ENCODE results near the gene GLI1. TPM values are rescaled to one million over a fixed set of nuclear protein-coding genes. Genes with fewer than 3 reads are reported as not detected.
A peak's percentile ranks its signal among the peaks of the same experiment; 100 is the strongest.

Gene GLI1
- total and polyA plus RNA-seq, 2 donors: 0.71 to 0.85 TPM

GRCh38 chr12:57450057-57450456 lies 9.5 kb upstream of the GLI1 start:
- 97% methylated on average over 3 of the region's 3 CpGs for WGBS
- H3K27ac ChIP-seq (ENCODE audit: low read depth in 1 of 2, low read length in 1 of 2): no peak overlapping the region
- H3K4me1 ChIP-seq (ENCODE audit: control insufficient read depth in 2 of 2, insufficient read depth in 2 of 2, low read length in 2 of 2): peaks cover 0 to 8% of the 10 kb centered on the region in 2 donors
- H3K36me3 ChIP-seq (ENCODE audit: control insufficient read depth in 2 of 2, insufficient read depth in 2 of 2, low read length in 1 of 2): no peaks in the 10 kb centered on the region
- H3K27me3 ChIP-seq (ENCODE audit: control insufficient read depth in 2 of 2, insufficient read depth in 1 of 2, low read length in 1 of 2): peaks cover 0 to 1% of the 10 kb centered on the region in 2 donors
- peaks cover 0 to 5% of the 10 kb centered on the region in 2 donors for H3K9me3 ChIP-seq (ENCODE audit: control insufficient read depth in 2 of 2, insufficient read depth in 1 of 2, low read length in 1 of 2)
- H3K4me3 ChIP-seq (ENCODE audit: low read length in 2 of 2): no peak overlapping the region
- DNase-seq (ENCODE audit: low read depth in 6 of 9, low spot score in 9 of 9): no peak

DNA sequence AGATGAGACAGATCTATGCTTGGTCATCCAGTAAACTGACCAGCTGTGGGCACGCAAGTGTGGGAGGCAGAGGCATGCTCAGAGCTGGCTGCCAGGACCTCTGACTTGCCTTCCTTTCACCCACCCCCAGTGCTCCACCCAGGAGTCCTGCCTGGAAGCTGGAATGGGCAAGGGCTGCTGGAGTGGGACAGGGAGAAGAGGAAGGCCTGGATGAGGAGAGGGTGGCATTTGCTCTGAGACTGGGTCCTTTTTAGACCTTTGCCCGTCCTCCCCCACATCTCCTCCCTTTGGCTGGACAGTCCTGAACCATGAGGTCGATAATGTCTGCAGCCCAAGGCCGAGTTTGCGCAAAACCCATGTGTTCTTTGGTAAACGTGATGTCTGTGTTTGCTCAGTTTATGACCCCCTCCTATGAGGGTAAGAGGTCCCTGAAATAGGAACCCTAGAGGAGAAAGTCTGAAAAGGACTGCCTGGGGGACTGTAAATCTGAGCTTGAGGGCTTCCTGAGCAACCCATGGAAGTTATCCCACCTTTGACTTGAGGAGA lies 8.3 kb upstream of the GLI1 start:
- no peaks in the 10 kb centered on the region for H3K36me3 ChIP-seq (ENCODE audit: control insufficient read depth in 2 of 2, insufficient read depth in 2 of 2, low read length in 1 of 2)
- H3K4me1 ChIP-seq (ENCODE audit: control insufficient read depth in 2 of 2, insufficient read depth in 2 of 2, low read length in 2 of 2): peaks cover 0 to 13% of the 10 kb centered on the region in 2 donors
- no peak overlapping the region for H3K4me3 ChIP-seq (ENCODE audit: low read length in 2 of 2)
- WGBS: 95% methylated on average over 6 of the region's 6 CpGs
- no peak for DNase-seq (ENCODE audit: low read depth in 6 of 9, low spot score in 9 of 9)
- peaks cover 0 to 12% of the 10 kb centered on the region in 2 donors for H3K27me3 ChIP-seq (ENCODE audit: control insufficient read depth in 2 of 2, insufficient read depth in 1 of 2, low read length in 1 of 2)
- no peak overlapping the region for H3K27ac ChIP-seq (ENCODE audit: low read depth in 1 of 2, low read length in 1 of 2)
- H3K9me3 ChIP-seq (ENCODE audit: control insufficient read depth in 2 of 2, insufficient read depth in 1 of 2, low read length in 1 of 2): peaks cover 0 to 5% of the 10 kb centered on the region in 2 donors

- WGBS: 54% methylated on average over 9 of the region's 9 CpGs
- Histone ChIP-seq H3K27me3 (ENCODE audit: control insufficient read depth in 2 of 2, insufficient read depth in 1 of 2, low read length in 1 of 2) (peaks cover 0 to 12% of the 10 kb centered on the region in 2 donors), H3K4me1 (ENCODE audit: control insufficient read depth in 2 of 2, insufficient read depth in 2 of 2, low read length in 2 of 2) (peaks cover 0 to 13% of the 10 kb centered on the region in 2 donors), H3K36me3 (ENCODE audit: control insufficient read depth in 2 of 2, insufficient read depth in 2 of 2, low read length in 1 of 2) (no peaks in the 10 kb centered on the region), H3K9me3 (ENCODE audit: control insufficient read depth in 2 of 2, insufficient read depth in 1 of 2, low read length in 1 of 2) (peaks cover 0 to 5% of the 10 kb centered on the region in 2 donors), H3K27ac (ENCODE audit: low read depth in 1 of 2, low read length in 1 of 2) (no peak overlapping the region), H3K4me3 (ENCODE audit: low read length in 2 of 2) (no peak overlapping the region)
- DNase-seq (ENCODE audit: low read depth in 6 of 9, low spot score in 9 of 9): peak in 1 of 9 donors; percentile 40
These were observed 7.2 kb upstream of the GLI1 start for GRCh38 chr12:57452181-57452936.

DNA sequence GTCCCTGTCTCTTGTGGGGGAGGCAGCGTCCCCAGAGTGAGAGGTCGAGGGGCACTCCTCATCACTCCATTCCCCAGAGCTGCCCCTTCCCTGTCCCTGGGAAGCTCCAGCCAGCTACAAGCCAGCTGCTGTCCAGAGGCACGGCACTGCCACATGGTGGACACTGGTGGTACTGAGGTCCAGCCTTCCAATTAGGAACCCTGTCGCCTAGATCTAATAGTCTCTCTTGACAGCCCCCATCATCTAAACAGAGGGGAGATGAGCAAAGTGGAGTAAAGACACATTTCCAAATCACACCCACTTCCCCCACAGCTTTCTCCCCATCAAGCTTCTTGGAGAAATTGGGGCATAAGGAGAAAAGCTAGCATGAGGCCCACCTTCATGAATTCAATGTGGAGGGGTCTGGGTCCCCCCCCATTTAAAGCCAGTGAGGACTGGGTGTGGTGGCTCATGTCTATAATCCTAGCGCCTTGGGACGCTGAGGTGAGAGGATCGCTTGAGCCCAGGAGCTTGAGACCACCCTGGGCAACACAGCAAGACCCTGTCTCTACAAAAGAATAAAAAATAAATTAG lies 6.6 kb upstream of the GLI1 start:
- Histone ChIP-seq H3K27ac (ENCODE audit: low read depth in 1 of 2, low read length in 1 of 2) (no peak overlapping the region), H3K36me3 (ENCODE audit: control insufficient read depth in 2 of 2, insufficient read depth in 2 of 2, low read length in 1 of 2) (no peaks in the 10 kb centered on the region), H3K27me3 (ENCODE audit: control insufficient read depth in 2 of 2, insufficient read depth in 1 of 2, low read length in 1 of 2) (peaks cover 0 to 12% of the 10 kb centered on the region in 2 donors), H3K4me3 (ENCODE audit: low read length in 2 of 2) (no peak overlapping the region), H3K9me3 (ENCODE audit: control insufficient read depth in 2 of 2, insufficient read depth in 1 of 2, low read length in 1 of 2) (peaks cover 0 to 5% of the 10 kb centered on the region in 2 donors), H3K4me1 (ENCODE audit: control insufficient read depth in 2 of 2, insufficient read depth in 2 of 2, low read length in 2 of 2) (peaks cover 0 to 13% of the 10 kb centered on the region in 2 donors)
- WGBS: 39% methylated on average over 7 of the region's 7 CpGs
- DNase-seq (ENCODE audit: low read depth in 6 of 9, low spot score in 9 of 9): peak in 1 of 9 donors; percentile 39

DNA sequence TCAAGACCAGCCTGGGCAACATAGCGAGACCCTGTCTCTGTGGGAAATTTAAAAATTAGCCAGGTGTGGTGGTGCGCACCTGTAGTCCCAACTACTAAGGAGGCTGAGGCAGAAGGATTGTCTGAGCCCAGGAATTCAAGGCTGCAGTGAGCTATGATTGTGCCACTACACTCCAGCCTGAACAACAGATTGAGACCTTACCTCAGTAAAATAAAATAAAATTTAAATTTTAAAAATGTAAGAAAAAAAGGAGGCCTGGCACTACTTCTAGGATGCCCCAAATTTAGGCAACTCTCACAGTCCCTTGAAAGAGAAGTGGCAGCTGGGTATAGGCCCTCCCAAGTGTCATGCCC lies 5.4 kb upstream of the GLI1 start:
- H3K36me3 ChIP-seq (ENCODE audit: control insufficient read depth in 2 of 2, insufficient read depth in 2 of 2, low read length in 1 of 2): no peaks in the 10 kb centered on the region
- H3K4me3 ChIP-seq (ENCODE audit: low read length in 2 of 2): no peak overlapping the region
- over 99% methylated on average over 2 of the region's 2 CpGs for whole genome bisulfite sequencing
- H3K27ac ChIP-seq (ENCODE audit: low read depth in 1 of 2, low read length in 1 of 2): no peak overlapping the region
- no peak for DNase-seq (ENCODE audit: low read depth in 6 of 9, low spot score in 9 of 9)
- H3K27me3 ChIP-seq (ENCODE audit: control insufficient read depth in 2 of 2, insufficient read depth in 1 of 2, low read length in 1 of 2): peaks cover 0 to 12% of the 10 kb centered on the region in 2 donors
- H3K4me1 ChIP-seq (ENCODE audit: control insufficient read depth in 2 of 2, insufficient read depth in 2 of 2, low read length in 2 of 2): peaks cover 0 to 21% of the 10 kb centered on the region in 2 donors
- H3K9me3 ChIP-seq (ENCODE audit: control insufficient read depth in 2 of 2, insufficient read depth in 1 of 2, low read length in 1 of 2): peaks cover 0 to 5% of the 10 kb centered on the region in 2 donors

DNA sequence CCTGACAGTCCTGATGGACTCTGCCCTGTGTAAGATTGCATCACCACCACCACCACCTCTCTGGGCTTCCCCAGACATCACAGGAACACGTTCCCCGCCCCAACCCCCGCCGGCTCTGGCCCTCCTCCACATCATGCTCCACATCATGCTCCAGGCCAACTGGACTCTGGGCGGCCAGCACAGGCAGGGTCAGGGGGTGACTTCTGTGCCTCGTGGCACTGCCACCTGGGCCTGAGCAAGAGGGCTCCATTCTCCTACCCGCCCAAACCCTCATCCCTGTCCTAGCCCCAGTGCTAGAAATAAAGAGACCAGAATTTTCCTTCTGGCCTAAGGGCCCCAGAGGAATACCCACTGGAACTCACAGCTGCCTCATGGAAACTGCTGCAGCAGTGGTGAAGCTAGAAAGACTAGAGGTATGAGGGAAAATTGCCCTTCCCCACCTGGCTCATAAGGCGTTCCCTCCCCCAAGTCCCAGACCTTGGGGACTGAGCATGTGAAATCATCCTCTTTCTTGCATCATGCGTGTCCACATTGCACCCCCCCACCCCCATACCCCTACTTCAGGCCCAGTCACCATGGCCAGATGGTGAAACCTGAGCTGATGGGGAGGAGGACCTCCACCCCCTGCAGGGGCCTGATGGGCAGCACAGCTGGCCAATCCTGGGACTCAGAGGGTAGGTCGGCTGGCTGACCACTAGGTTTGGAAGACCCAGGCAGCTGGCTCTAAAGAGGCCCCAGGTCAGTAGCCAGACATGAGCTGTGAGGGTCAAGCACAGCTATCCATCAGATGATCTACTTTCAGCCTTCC lies 4.8 kb upstream of the GLI1 start, which contains the start of gene INHBE:
INHBE (plus strand) TSS at position 742 of the 808 bp plus-strand sequence. CDS start 230 bp downstream, outside the sequence.
- no peak within 1 kb of the TSS for H3K27ac ChIP-seq (ENCODE audit: low read depth in 1 of 2, low read length in 1 of 2)
- H3K36me3 ChIP-seq (ENCODE audit: control insufficient read depth in 2 of 2, insufficient read depth in 2 of 2, low read length in 1 of 2): no peaks in the 10 kb centered on the region
- H3K9me3 ChIP-seq (ENCODE audit: control insufficient read depth in 2 of 2, insufficient read depth in 1 of 2, low read length in 1 of 2): peaks cover 0 to under 1% of the 10 kb centered on the region in 2 donors
- no peak within 1 kb of the TSS for H3K4me3 ChIP-seq (ENCODE audit: low read length in 2 of 2)
- no peak for DNase-seq (ENCODE audit: low read depth in 6 of 9, low spot score in 9 of 9)
- H3K4me1 ChIP-seq (ENCODE audit: control insufficient read depth in 2 of 2, insufficient read depth in 2 of 2, low read length in 2 of 2): peaks cover 0 to 25% of the 10 kb centered on the region in 2 donors
- WGBS: 92% methylated on average over 10 of the region's 10 CpGs
- peaks cover 0 to 13% of the 10 kb centered on the region in 2 donors for H3K27me3 ChIP-seq (ENCODE audit: control insufficient read depth in 2 of 2, insufficient read depth in 1 of 2, low read length in 1 of 2)

- no peak for DNase-seq (ENCODE audit: low read depth in 6 of 9, low spot score in 9 of 9)
- 76% methylated on average over 10 of the region's 10 CpGs for WGBS
- Histone ChIP-seq H3K27ac (ENCODE audit: low read depth in 1 of 2, low read length in 1 of 2) (no peak overlapping the region), H3K27me3 (ENCODE audit: control insufficient read depth in 2 of 2, insufficient read depth in 1 of 2, low read length in 1 of 2) (peaks cover 6 to 20% of the 10 kb centered on the region in 2 donors), H3K36me3 (ENCODE audit: control insufficient read depth in 2 of 2, insufficient read depth in 2 of 2, low read length in 1 of 2) (no peaks in the 10 kb centered on the region), H3K4me1 (ENCODE audit: control insufficient read depth in 2 of 2, insufficient read depth in 2 of 2, low read length in 2 of 2) (peaks cover 4 to 30% of the 10 kb centered on the region in 2 donors), H3K9me3 (ENCODE audit: control insufficient read depth in 2 of 2, insufficient read depth in 1 of 2, low read length in 1 of 2) (no peaks in the 10 kb centered on the region), H3K4me3 (ENCODE audit: low read length in 2 of 2) (no peak overlapping the region)
These were observed 4.0 kb upstream of the GLI1 start for GRCh38 chr12:57455374-57456144.

DNA sequence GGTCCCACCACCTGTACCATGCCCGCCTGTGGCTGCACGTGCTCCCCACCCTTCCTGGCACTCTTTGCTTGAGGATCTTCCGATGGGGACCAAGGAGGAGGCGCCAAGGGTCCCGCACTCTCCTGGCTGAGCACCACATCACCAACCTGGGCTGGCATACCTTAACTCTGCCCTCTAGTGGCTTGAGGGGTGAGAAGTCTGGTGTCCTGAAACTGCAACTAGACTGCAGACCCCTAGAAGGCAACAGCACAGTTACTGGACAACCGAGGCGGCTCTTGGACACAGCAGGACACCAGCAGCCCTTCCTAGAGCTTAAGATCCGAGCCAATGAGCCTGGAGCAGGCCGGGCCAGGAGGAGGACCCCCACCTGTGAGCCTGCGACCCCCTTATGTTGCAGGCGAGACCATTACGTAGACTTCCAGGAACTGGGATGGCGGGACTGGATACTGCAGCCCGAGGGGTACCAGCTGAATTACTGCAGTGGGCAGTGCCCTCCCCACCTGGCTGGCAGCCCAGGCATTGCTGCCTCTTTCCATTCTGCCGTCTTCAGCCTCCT lies 3.4 kb upstream of the GLI1 start:
- Histone ChIP-seq H3K4me3 (ENCODE audit: low read length in 2 of 2) (no peak overlapping the region), H3K27ac (ENCODE audit: low read depth in 1 of 2, low read length in 1 of 2) (no peak overlapping the region), H3K9me3 (ENCODE audit: control insufficient read depth in 2 of 2, insufficient read depth in 1 of 2, low read length in 1 of 2) (no peaks in the 10 kb centered on the region), H3K36me3 (ENCODE audit: control insufficient read depth in 2 of 2, insufficient read depth in 2 of 2, low read length in 1 of 2) (no peaks in the 10 kb centered on the region), H3K4me1 (ENCODE audit: control insufficient read depth in 2 of 2, insufficient read depth in 2 of 2, low read length in 2 of 2) (peaks cover 11 to 37% of the 10 kb centered on the region in 2 donors), H3K27me3 (ENCODE audit: control insufficient read depth in 2 of 2, insufficient read depth in 1 of 2, low read length in 1 of 2) (peaks cover 12 to 27% of the 10 kb centered on the region in 2 donors)
- DNase-seq (ENCODE audit: low read depth in 6 of 9, low spot score in 9 of 9): peak in 3 of 9 donors; percentile 51 to 80 (median 68)
- WGBS: 42% methylated on average over 15 of the region's 15 CpGs

Measured in thymus (tissue), 11 donors.